Retinal pigment epithelial cell (primary cell): ENCODE data around the gene LRRC3B.

Source experiments
- DNase-seq: peaks from one replicate; pipeline ENCODE4 v3.0.0-alpha.2; 2010; ENCODE audit warnings: low read depth
- H3K4me3 ChIP-seq: 2 replicates; pipeline ENCODE4 v1.5.1; 2011; ENCODE audit warnings: mild to moderate bottlenecking, low read length, control low read depth, moderate library complexity
- CTCF ChIP-seq: conservative IDR thresholded peaks from 2 replicates; pipeline ENCODE4 v1.5.1; 2011; ENCODE audit warnings: low read depth, low read length, control low read depth, inconsistent platforms

LRRC3B gene

DNA sequence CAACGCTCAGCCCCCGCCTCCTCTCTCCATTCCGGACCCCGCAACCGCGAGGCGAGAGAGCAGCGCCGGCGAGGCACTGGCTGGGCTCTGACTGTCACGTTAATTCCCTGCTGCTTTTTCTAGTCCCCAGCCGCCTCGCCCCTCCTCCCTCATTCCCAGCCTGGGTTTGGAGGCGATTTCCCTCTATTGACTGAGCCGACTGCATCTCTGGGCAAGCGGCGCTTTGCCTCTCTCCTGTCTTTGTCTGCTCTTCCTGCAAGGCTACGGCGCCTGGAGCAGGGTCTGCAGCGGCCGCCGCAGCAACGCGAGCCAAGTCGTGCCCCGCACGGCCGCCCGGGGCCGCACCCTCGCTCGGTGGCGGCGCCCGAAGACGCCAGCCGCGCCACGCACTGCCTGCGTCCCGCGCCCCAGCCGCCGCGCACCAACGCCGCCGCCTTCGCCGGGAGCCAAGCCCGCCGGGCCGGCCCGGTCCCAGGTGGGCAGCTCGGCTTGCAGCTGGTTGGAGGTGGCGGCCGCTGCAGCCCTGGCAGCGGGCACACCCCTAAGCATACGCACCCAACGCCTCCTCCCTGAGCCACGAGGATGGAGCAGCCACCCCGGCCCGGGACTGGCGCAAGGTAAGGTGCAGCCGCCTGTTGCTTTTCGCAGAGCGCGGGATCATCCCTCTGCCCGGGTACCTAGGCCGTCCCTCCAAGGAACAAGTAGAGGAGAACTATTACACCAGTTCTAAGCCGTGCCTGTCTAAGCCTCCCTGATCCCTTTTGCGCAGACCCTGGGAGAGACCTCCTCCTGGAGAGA is at the start of gene LRRC3B:
Gene LRRC3B, plus strand, starts transcription at position 152 of the 798 bp plus-strand sequence. CDS start 86,901 bp downstream, outside the sequence.
- no peak for TF ChIP-seq CTCF
- no peak within 1 kb of the TSS for H3K4me3 ChIP-seq
- DNase-seq = no peak

DNA sequence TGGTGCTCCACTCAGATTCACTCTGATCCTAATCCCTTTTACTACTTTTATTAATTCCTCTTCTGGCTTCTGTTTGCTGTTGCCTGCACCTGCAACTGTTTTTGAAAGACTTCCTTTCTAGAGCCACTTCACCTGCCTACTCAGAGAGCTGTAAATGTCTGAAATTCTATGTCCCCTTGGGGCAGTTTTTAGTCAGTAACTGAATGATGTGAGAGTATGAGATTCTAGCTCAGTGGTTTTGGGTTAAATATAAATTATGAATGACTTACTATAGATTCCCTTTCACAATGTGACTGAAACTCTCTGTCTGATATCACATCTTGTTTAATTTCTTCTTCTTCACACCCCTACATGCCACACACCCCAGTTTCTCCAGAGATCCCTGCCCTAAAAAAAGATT is 47.8 kb upstream of the LRRC3B start:
- H3K4me3 ChIP-seq = no peak overlapping the region
- TF ChIP-seq CTCF = no peak
- no peak for DNase-seq

DNA sequence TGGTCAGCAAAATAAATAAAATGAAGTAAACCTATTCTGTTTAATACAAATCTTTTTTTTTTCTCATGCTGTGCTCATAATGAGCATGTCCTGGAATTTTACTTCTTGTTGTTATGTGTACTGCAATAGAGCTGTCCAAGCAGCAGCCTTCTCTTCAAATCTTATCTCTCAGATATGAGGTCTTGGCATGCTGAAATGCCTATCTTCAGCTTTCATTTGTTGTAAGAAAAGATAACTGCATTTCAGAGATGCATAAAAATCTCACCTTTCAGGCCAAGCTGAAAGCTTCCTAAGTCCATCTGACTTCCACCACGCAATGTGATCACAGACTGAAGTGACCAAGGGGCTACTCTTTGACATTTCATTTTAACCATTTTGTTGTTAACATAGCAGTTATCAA is 43.5 kb upstream of the LRRC3B start:
- no peak for DNase-seq
- no peak overlapping the region for H3K4me3 ChIP-seq
- TF ChIP-seq CTCF = no peak

GRCh38 chr3:26587571-26587970 is 35.0 kb upstream of the LRRC3B start:
- no peak for DNase-seq
- no peak overlapping the region for H3K4me3 ChIP-seq
- TF ChIP-seq CTCF = no peak

DNA sequence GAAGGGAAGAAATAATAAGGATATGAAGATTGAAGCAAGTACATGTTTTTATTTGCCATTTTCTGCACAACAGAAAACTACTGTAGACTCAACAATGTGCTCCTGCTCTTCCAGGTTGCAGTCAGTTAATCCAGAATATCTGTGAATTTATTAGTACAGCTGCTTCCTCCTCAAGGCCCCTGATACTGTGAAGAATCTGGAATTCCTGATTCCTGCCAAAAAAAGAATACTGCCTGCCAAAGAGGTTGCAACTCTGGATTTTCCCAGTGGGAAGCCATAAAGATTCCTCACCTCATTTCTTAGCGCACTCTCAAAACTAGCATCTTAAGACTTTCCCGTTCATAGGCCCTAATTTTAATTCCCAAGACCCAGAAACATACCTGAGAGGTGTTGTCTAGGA is 33.6 kb upstream of the LRRC3B start:
- TF ChIP-seq CTCF = no peak
- DNase-seq = no peak
- no peak overlapping the region for H3K4me3 ChIP-seq

DNA sequence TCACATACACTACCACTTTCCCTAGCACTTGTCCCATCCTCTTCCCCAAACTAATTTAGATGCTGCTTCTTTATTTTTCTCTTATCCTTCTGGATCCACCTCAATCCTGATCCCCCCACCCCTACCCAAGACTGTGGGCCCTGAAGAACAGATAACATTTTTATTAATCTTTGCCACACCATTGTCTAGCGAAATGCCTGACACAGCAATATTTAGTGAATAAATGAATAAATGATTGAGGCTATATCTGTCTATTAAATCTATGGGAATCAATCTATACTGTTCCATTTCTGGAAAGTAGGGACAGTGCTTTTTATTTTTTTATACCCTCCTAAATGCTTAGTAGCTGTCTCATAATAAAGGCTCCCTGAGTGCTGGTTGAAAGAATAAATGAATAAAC is 32.9 kb upstream of the LRRC3B start:
- no peak for DNase-seq
- no peak overlapping the region for H3K4me3 ChIP-seq
- no peak for TF ChIP-seq CTCF

GRCh38 chr3:26590919-26591484 is 31.6 kb upstream of the LRRC3B start:
- DNase-seq = no peak

More at GRCh38 chr3:26590919-26591484, 31.6 kb upstream of the LRRC3B start:
- TF ChIP-seq CTCF = no peak
- no peak overlapping the region for H3K4me3 ChIP-seq
